ENCODE results near the gene TCN2.

Gene TCN2

DNA sequence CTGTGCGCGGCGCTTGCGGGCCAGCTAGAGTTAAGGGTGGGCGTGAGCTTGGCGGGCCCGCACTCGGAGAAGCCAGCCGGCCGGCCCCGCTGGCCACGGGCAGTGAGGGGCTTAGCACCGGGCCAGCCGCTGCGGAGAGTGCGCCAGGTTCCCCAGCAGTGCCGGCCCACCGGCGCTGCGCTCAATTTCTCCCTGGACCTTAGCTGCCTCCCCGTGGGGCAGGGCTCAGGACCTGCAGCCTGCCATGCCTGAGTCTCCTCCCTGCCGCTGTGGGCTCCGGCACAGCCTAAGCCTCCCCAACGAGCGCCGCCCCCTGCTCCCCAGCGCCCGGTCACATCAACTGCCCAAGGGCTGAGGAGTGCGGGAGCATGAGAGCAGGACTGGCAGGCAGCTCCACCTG lies 10.1 kb upstream of the TCN2 start:
- no peak overlapping the region for H3K4me3 ChIP-seq (ENCODE audit: low read length)
- no CpG with 5 or more reads among the region's 29 CpGs for WGBS (ENCODE audit: insufficient coverage, insufficient read length)
- no peaks in the 10 kb centered on the region for H3K27me3 ChIP-seq (ENCODE audit: control insufficient read depth, insufficient read depth, low read length)
- H3K27ac ChIP-seq (ENCODE audit: low read length), result no peak overlapping the region
- DNase-seq (ENCODE audit: low read depth, low spot score), result no peak
- H3K4me1 ChIP-seq (ENCODE audit: control insufficient read depth, insufficient read depth, low read length), result no peaks in the 10 kb centered on the region
- H3K36me3 ChIP-seq (ENCODE audit: control insufficient read depth, insufficient read depth, low read length), result no peaks in the 10 kb centered on the region
- no peaks in the 10 kb centered on the region for H3K9me3 ChIP-seq (ENCODE audit: control insufficient read depth, insufficient read depth, low read length)

DNA sequence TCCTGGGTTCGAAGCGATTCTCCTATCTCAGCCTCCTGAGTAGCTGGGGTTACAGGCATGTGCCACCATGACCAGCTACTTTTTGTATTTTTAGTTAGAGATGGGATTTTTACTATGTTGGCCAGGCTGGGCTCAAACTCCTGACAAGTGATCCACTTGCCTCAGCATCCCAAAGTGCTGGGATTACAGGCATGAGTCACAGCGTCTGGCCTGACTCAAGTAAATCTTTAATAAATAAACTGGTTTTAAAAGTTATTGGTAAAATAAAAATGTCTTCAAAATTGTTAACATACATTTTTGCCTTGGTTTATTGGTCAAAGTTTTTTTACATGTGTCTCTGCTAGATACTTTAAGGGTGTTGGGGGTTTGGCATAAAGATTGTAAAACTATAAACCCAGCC lies 8.0 kb upstream of the TCN2 start:
- WGBS (ENCODE audit: insufficient coverage, insufficient read length), result no CpG with 5 or more reads among the region's 3 CpGs
- no peaks in the 10 kb centered on the region for H3K27me3 ChIP-seq (ENCODE audit: control insufficient read depth, insufficient read depth, low read length)
- H3K4me1 ChIP-seq (ENCODE audit: control insufficient read depth, insufficient read depth, low read length), result no peaks in the 10 kb centered on the region
- H3K27ac ChIP-seq (ENCODE audit: low read length), result no peak overlapping the region
- no peak for DNase-seq (ENCODE audit: low read depth, low spot score)
- H3K9me3 ChIP-seq (ENCODE audit: control insufficient read depth, insufficient read depth, low read length), result no peaks in the 10 kb centered on the region
- no peaks in the 10 kb centered on the region for H3K36me3 ChIP-seq (ENCODE audit: control insufficient read depth, insufficient read depth, low read length)
- H3K4me3 ChIP-seq (ENCODE audit: low read length), result no peak overlapping the region

DNA sequence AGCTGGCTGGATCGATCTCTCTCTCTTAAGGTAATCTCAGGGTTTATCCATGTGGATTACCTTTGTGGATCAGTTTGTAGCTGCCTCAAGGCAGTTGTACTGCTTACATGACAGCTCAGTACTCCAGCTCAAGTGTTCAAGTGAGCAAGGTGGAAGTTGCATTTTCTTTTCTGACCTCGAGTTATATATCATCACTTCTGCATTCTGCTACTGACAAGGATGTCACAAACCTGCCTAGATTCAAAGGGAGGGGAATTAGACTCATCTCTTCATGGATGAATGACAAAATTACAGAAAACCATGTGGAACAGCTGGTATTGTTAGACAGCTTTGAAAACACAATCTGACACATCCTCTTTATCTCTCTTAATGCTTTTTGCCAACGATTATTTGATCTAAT lies 6.1 kb upstream of the TCN2 start:
- no peaks in the 10 kb centered on the region for H3K9me3 ChIP-seq (ENCODE audit: control insufficient read depth, insufficient read depth, low read length)
- no CpG with 5 or more reads among the region's 3 CpGs for WGBS (ENCODE audit: insufficient coverage, insufficient read length)
- peaks cover 1% of the 10 kb centered on the region; the same call in 1 of the 2 replicates for H3K4me1 ChIP-seq (ENCODE audit: control insufficient read depth, insufficient read depth, low read length)
- no peaks in the 10 kb centered on the region for H3K36me3 ChIP-seq (ENCODE audit: control insufficient read depth, insufficient read depth, low read length)
- H3K27me3 ChIP-seq (ENCODE audit: control insufficient read depth, insufficient read depth, low read length), result no peaks in the 10 kb centered on the region
- no peak for DNase-seq (ENCODE audit: low read depth, low spot score)
- H3K4me3 ChIP-seq (ENCODE audit: low read length), result no peak overlapping the region
- no peak overlapping the region for H3K27ac ChIP-seq (ENCODE audit: low read length)

DNA sequence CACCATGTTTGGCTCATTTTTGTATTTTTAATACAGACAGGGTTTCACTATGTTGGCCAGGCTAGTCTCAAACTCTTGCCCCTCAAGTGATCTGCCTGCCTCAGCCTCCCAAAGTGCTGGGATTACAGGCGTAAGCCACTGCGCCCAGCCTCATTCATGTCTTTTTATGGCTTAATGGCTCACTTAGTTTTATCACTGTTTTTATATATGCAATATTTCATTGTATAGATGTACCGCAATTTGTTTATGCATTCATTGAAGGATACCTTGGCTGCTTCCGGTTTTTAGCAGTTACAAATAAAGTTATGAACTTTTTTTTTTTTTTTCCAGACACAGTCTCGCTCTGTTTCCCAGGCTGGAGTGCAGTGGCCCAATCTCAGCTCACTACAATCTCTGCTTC lies 5.5 kb upstream of the TCN2 start:
- Histone ChIP-seq H3K27me3 (ENCODE audit: control insufficient read depth, insufficient read depth, low read length) (no peaks in the 10 kb centered on the region), H3K27ac (ENCODE audit: low read length) (no peak overlapping the region), H3K9me3 (ENCODE audit: control insufficient read depth, insufficient read depth, low read length) (no peaks in the 10 kb centered on the region), H3K36me3 (ENCODE audit: control insufficient read depth, insufficient read depth, low read length) (no peaks in the 10 kb centered on the region), H3K4me3 (ENCODE audit: low read length) (no peak overlapping the region), H3K4me1 (ENCODE audit: control insufficient read depth, insufficient read depth, low read length) (peaks cover 1% of the 10 kb centered on the region; the same call in 1 of the 2 replicates)
- no peak for DNase-seq (ENCODE audit: low read depth, low spot score)
- WGBS (ENCODE audit: insufficient coverage, insufficient read length), result no CpG with 5 or more reads among the region's 5 CpGs

DNA sequence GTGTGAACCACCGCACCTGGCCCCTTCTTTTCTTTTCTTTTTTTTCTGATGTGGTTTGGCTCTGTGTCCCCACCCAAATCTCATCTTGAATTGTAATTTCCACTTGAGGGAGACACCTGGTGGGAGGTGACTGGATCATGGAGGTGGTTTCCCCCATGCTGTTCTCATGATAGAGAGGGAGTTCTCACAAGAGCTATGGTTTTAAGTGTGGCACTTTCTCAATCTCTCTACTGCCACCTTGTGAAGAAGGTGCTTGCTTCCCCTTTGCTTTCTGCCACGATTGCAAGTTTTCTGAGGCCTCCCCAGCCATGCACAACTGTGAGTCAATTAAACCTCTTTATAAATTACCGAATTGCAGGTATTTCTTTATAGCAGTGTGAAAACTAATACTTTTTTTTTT lies 4.9 kb upstream of the TCN2 start:
- DNase-seq (ENCODE audit: low read depth, low spot score), result no peak
- Histone ChIP-seq H3K4me3 (ENCODE audit: low read length) (no peak overlapping the region), H3K9me3 (ENCODE audit: control insufficient read depth, insufficient read depth, low read length) (no peaks in the 10 kb centered on the region), H3K4me1 (ENCODE audit: control insufficient read depth, insufficient read depth, low read length) (peaks cover 1% of the 10 kb centered on the region; the same call in 1 of the 2 replicates), H3K27me3 (ENCODE audit: control insufficient read depth, insufficient read depth, low read length) (no peaks in the 10 kb centered on the region), H3K27ac (ENCODE audit: low read length) (no peak overlapping the region), H3K36me3 (ENCODE audit: control insufficient read depth, insufficient read depth, low read length) (no peaks in the 10 kb centered on the region)
- WGBS (ENCODE audit: insufficient coverage, insufficient read length), result no CpG with 5 or more reads among the region's 3 CpGs

DNA sequence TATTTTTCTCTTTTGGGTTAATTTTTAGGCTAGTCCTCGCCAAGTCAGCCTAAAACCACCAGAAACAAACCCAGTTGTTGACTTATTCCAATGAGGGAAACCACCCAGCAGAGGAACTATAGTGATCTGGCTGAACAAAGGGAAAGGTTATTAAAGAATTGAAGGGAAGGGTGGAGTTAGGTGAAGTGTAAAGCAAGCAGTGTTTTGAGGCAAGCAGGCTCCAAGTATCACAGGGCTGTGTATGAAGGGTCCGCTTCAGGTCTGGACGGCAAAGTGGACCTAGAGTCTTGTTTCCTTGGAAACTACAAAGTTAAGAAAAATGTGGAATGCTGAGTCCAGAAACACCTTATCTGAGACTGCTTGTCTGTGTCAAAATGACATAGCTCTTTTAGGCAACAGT lies 3.2 kb upstream of the TCN2 start:
- WGBS (ENCODE audit: insufficient coverage, insufficient read length), result no CpG with 5 or more reads among the region's 3 CpGs
- Histone ChIP-seq H3K36me3 (ENCODE audit: control insufficient read depth, insufficient read depth, low read length) (no peaks in the 10 kb centered on the region), H3K9me3 (ENCODE audit: control insufficient read depth, insufficient read depth, low read length) (no peaks in the 10 kb centered on the region), H3K27me3 (ENCODE audit: control insufficient read depth, insufficient read depth, low read length) (no peaks in the 10 kb centered on the region), H3K4me3 (ENCODE audit: low read length) (no peak overlapping the region), H3K4me1 (ENCODE audit: control insufficient read depth, insufficient read depth, low read length) (peaks cover 3% of the 10 kb centered on the region; the same call in 1 of the 2 replicates), H3K27ac (ENCODE audit: low read length) (no peak overlapping the region)
- DNase-seq (ENCODE audit: low read depth, low spot score), result no peak

DNA sequence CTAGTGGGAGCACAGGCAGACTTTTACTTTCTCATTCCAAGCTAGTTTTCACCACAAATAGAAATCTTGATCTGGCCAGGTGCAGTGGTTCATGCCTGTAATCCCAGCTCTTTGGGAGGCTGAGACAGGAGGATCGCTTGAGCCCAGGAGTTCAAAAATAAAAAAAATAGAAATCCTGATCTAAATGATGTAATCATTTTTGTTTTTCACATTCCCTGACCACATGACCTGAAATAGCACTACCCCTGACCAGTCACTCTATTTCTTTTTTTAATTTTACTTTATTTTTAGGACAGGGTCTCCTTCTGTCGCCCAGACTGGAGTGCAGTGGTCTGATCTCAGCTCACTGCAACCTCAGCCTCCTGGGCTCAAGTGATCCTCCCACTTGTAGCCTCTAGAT lies 2.3 kb upstream of the TCN2 start:
- Histone ChIP-seq H3K9me3 (ENCODE audit: control insufficient read depth, insufficient read depth, low read length) (no peaks in the 10 kb centered on the region), H3K36me3 (ENCODE audit: control insufficient read depth, insufficient read depth, low read length) (no peaks in the 10 kb centered on the region), H3K4me3 (ENCODE audit: low read length) (no peak overlapping the region), H3K4me1 (ENCODE audit: control insufficient read depth, insufficient read depth, low read length) (peaks cover 3% of the 10 kb centered on the region; the same call in 1 of the 2 replicates), H3K27ac (ENCODE audit: low read length) (no peak overlapping the region), H3K27me3 (ENCODE audit: control insufficient read depth, insufficient read depth, low read length) (no peaks in the 10 kb centered on the region)
- WGBS (ENCODE audit: insufficient coverage, insufficient read length), result no CpG with 5 or more reads among the region's 2 CpGs
- DNase-seq (ENCODE audit: low read depth, low spot score), result no peak

DNA sequence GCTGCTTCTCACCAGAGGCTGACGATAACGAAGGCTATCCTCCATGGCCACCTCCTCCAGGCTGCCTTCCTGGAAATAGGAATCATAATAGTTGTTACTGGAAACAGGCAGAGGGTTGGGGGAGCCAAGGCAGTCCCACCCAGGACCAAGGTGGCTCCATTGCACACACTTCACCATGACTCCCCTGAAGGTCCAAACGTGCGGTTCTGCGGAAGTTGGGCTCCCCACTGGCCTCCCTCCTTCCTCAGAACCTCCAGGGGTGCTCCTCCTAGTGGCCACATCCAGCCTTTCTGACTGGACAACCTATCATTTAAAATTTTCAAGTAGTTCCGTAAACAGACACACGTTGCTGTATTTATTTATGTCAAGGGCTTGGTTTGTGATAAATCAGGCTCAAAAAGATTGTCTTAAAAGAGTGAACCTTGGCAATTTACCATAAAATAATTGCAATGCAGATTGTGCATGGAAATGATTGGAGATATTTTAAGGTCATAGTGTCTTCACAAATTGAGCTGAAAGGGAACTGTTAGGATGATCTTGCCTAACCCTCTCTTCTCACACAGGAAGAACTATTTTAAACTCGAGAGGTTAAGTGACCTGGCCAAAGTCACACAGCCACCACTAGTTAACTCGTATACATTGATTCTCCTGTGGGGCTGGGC lies 1.4 kb upstream of the TCN2 start:
- no peak overlapping the region for H3K27ac ChIP-seq (ENCODE audit: low read length)
- no peak for DNase-seq (ENCODE audit: low read depth, low spot score)
- no peak overlapping the region for H3K4me3 ChIP-seq (ENCODE audit: low read length)
- peaks cover 3% of the 10 kb centered on the region; the same call in 1 of the 2 replicates for H3K4me1 ChIP-seq (ENCODE audit: control insufficient read depth, insufficient read depth, low read length)
- H3K9me3 ChIP-seq (ENCODE audit: control insufficient read depth, insufficient read depth, low read length), result no peaks in the 10 kb centered on the region
- no peaks in the 10 kb centered on the region for H3K36me3 ChIP-seq (ENCODE audit: control insufficient read depth, insufficient read depth, low read length)
- no CpG with 5 or more reads among the region's 9 CpGs for WGBS (ENCODE audit: insufficient coverage, insufficient read length)
- H3K27me3 ChIP-seq (ENCODE audit: control insufficient read depth, insufficient read depth, low read length), result no peaks in the 10 kb centered on the region

DNA sequence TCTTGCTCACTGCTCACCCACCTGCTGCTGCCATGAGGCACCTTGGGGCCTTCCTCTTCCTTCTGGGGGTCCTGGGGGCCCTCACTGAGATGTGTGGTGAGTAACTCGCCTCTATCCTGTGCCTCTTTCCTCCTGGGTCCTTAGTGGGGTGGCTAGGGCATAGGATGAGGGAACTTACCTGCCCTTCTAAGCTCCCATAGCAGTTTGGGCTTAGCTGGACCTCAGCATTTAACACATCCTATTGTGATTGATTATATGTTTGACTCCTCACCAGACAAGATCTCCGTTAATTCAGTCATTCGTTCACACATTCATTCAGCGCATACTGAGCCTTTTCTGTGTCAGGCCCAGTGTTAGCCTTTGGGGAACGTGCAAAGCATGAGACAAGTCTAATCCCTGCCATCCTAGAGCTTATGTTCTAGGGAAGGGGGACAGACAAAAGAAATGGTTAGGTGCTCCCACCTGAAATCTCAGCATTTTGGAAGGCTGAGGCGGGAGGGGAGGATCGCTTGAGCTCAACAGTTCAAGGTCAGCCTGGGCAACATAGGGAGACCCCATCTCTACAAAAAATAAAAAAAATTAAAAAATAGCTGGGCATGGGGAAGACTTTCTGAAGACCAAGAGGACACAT lies 441 bp downstream of the TCN2 start:
- no CpG with 5 or more reads among the region's 7 CpGs for WGBS (ENCODE audit: insufficient coverage, insufficient read length)
- Histone ChIP-seq H3K27me3 (ENCODE audit: control insufficient read depth, insufficient read depth, low read length) (no peaks in the 10 kb centered on the region), H3K9me3 (ENCODE audit: control insufficient read depth, insufficient read depth, low read length) (no peaks in the 10 kb centered on the region), H3K4me3 (ENCODE audit: low read length) (peak overlapping the region; percentile 48; the same call in 1 of the 2 replicates), H3K4me1 (ENCODE audit: control insufficient read depth, insufficient read depth, low read length) (peaks cover 3% of the 10 kb centered on the region; the same call in 1 of the 2 replicates), H3K36me3 (ENCODE audit: control insufficient read depth, insufficient read depth, low read length) (peaks cover 7% of the 10 kb centered on the region; the same call in 1 of the 2 replicates), H3K27ac (ENCODE audit: low read length) (no peak overlapping the region)
- DNase-seq (ENCODE audit: low read depth, low spot score), result no peak

DNA sequence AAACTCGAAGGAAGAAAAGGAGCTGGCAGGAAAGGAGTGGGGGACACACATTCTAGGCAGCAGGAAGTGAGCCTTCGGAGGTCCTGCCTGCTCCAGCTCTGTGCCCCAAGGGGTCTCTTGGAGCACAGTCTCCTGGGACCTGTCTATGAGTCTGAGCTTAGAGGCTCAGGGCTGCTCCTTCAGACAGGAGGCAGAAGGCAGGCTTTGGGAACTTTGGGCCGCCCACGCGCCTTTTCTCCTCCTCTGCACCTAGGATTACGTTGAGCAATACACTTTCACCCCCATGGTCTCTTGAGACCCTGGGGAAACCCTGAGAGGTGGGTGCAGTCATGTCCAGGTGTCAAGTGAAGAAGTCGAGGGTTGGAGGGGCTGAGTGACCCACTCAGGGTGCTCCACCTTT lies 965 bp downstream of the TCN2 start:
- Histone ChIP-seq H3K36me3 (ENCODE audit: control insufficient read depth, insufficient read depth, low read length) (peaks cover 7% of the 10 kb centered on the region; the same call in 1 of the 2 replicates), H3K4me3 (ENCODE audit: low read length) (no peak overlapping the region; the same call in 1 of the 2 replicates), H3K4me1 (ENCODE audit: control insufficient read depth, insufficient read depth, low read length) (peaks cover 3% of the 10 kb centered on the region; the same call in 1 of the 2 replicates), H3K9me3 (ENCODE audit: control insufficient read depth, insufficient read depth, low read length) (no peaks in the 10 kb centered on the region), H3K27ac (ENCODE audit: low read length) (no peak overlapping the region), H3K27me3 (ENCODE audit: control insufficient read depth, insufficient read depth, low read length) (no peaks in the 10 kb centered on the region)
- DNase-seq (ENCODE audit: low read depth, low spot score), result no peak
- no CpG with 5 or more reads among the region's 7 CpGs for WGBS (ENCODE audit: insufficient coverage, insufficient read length)

Data from iPS DF 6.9 (cell line).